ENCODE data around the gene GPHN. TPM values are rescaled to one million over a fixed set of nuclear protein-coding genes. Genes with fewer than 3 reads are reported as not detected.

The GPHN gene
- total RNA-seq, 1 experiment from 2014 or later, result 23.4 TPM

DNA sequence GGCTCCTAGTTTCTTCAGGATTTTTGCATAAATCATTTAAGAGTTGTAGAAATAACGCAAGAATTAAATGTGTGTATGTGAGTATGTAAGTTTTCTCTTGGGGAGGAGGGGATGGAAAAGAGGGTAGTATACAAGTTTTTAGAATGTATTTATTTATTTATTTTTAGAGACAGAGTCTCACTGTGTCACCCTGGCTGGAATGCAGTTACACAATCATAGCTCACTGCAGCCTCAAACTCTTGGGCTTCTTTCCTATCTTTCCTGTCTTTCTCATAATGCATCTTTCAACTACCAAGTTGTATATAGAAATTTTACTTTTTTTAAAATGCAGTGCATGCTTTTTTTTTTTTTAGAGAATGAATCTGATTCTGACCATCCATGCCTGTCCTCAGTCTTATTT is 412.2 kb downstream of the GPHN start:
- Histone ChIP-seq H4K20me1 (ENCODE audit: low read length) (no peaks in the 10 kb centered on the region), H3K9me2 (replicated peaks; ENCODE audit: low read length) (no peaks in the 10 kb centered on the region), H3K4me2 (ENCODE audit: low read length) (no peak overlapping the region), H3K9ac (ENCODE audit: low read length) (no peak overlapping the region), H3K79me2 (ENCODE audit: low read length) (no peaks in the 10 kb centered on the region), H3K27ac (ENCODE audit: low read length) (no peak overlapping the region), H2AFZ (ENCODE audit: low read length) (no peak overlapping the region), H3K4me3 (ENCODE audit: low read length) (no peak overlapping the region), H3K36me3 (ENCODE audit: low read depth, low read length) (0 out of 2 replicates have a peak, but pooled peaks cover 4% of the 10 kb centered on the region), H3K9me3 (ENCODE audit: low read length) (no peaks in the 10 kb centered on the region), H3K4me1 (ENCODE audit: insufficient read depth, low read length) (no peaks in the 10 kb centered on the region), H3F3A (ENCODE audit: low read length, unreplicated experiment) (no peaks in the 10 kb centered on the region), H3K27me3 (ENCODE audit: low read length) (no peaks in the 10 kb centered on the region)
- intact Hi-C loops (cut with micrococcal nuclease), result no loop called here
- no peak for DNase-seq
- TF ChIP-seq, protein P1, sequence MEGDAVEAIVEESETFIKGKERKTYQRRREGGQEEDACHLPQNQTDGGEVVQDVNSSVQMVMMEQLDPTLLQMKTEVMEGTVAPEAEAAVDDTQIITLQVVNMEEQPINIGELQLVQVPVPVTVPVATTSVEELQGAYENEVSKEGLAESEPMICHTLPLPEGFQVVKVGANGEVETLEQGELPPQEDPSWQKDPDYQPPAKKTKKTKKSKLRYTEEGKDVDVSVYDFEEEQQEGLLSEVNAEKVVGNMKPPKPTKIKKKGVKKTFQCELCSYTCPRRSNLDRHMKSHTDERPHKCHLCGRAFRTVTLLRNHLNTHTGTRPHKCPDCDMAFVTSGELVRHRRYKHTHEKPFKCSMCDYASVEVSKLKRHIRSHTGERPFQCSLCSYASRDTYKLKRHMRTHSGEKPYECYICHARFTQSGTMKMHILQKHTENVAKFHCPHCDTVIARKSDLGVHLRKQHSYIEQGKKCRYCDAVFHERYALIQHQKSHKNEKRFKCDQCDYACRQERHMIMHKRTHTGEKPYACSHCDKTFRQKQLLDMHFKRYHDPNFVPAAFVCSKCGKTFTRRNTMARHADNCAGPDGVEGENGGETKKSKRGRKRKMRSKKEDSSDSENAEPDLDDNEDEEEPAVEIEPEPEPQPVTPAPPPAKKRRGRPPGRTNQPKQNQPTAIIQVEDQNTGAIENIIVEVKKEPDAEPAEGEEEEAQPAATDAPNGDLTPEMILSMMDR (conservative IDR thresholded peaks at IDR 0.05; ENCODE audit: low read depth, low read length), result no peak
- TF ChIP-seq EZH2 (IDR thresholded peaks at IDR 0.05; ENCODE audit: low read length, unreplicated experiment) (no peak), EZH2phosphoT487 (IDR thresholded peaks at IDR 0.05; ENCODE audit: borderline replicate concordance, low read length) (no peak)
- ChIA-PET POLR2A (ENCODE audit: unreplicated experiment) (no interaction called here), CTCF (no interaction called here)
- no TSS peak for BruUV-seq (replicated peaks)
- no peak for ATAC-seq

DNA sequence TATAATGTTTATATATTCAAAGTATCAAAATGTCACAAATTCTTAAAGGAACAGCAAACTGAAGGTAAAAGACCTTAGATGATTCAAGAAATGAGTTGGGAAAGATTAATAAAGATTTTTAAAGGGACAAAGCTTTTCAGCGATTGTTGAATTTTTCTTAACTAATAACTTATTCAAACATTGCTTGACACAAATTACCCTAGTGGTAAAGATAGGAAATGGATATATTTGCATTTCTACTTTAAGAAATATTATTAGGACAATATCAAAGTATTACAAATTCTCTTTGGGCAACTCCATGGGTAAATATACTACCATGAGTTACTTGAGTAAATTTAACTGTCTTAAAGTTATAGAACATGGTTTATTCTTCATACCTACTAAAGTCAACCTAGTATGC is 415.3 kb downstream of the GPHN start:
- no peaks in the 10 kb centered on the region for H3K79me2 ChIP-seq (ENCODE audit: low read length)
- no peaks in the 10 kb centered on the region for H4K20me1 ChIP-seq (ENCODE audit: low read length)
- no peak for TF ChIP-seq EZH2 (IDR thresholded peaks at IDR 0.05; ENCODE audit: low read length, unreplicated experiment)
- TF ChIP-seq EZH2phosphoT487 (IDR thresholded peaks at IDR 0.05; ENCODE audit: borderline replicate concordance, low read length), result no peak
- TF ChIP-seq, protein P1 (conservative IDR thresholded peaks at IDR 0.05; ENCODE audit: low read depth, low read length), result 0 out of 2 replicates have a peak, but pooled peaks have one; percentile 32
- H3F3A ChIP-seq (ENCODE audit: low read length, unreplicated experiment), result no peaks in the 10 kb centered on the region
- BruUV-seq (replicated peaks), result no TSS peak
- H2AFZ ChIP-seq (ENCODE audit: low read length), result no peak overlapping the region
- H3K36me3 ChIP-seq (ENCODE audit: low read depth, low read length), result 0 out of 2 replicates have a peak, but pooled peaks cover 4% of the 10 kb centered on the region
- H3K9me2 ChIP-seq (replicated peaks; ENCODE audit: low read length), result no peaks in the 10 kb centered on the region
- ATAC-seq (no peak), DNase-seq (no peak)
- intact Hi-C loops (cut with micrococcal nuclease), result no loop called here
- no peak overlapping the region for H3K4me2 ChIP-seq (ENCODE audit: low read length)
- H3K9me3 ChIP-seq (ENCODE audit: low read length), result no peaks in the 10 kb centered on the region
- H3K9ac ChIP-seq (ENCODE audit: low read length), result no peak overlapping the region
- no peaks in the 10 kb centered on the region for H3K27me3 ChIP-seq (ENCODE audit: low read length)
- H3K4me1 ChIP-seq (ENCODE audit: insufficient read depth, low read length), result no peaks in the 10 kb centered on the region
- H3K27ac ChIP-seq (ENCODE audit: low read length), result no peak overlapping the region
- CTCF ChIA-PET, result no interaction called here
- POLR2A ChIA-PET (ENCODE audit: unreplicated experiment), result no interaction called here
- no peak overlapping the region for H3K4me3 ChIP-seq (ENCODE audit: low read length)

DNA sequence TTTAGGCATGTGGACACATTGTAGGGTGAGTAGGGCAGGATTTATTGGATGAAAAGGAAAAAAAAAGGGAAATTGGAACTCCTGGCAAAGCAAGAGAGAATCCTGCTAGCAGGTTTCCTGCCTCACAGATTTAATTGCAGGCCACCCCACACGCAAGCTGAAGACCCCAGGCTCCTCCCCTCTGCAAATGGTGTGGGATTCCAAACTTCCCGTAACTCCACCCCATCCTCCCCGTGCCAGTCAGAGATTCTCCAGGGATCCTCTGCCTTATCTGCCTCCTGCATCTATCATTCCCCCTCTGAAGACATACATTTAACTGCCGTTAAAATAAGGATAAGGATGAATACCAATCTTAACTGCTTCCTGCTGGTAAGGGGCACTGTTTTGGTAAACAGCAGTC is 431.5 kb downstream of the GPHN start:
- BruUV-seq (replicated peaks), result no TSS peak
- Histone ChIP-seq H3K27me3 (ENCODE audit: low read length) (no peaks in the 10 kb centered on the region), H3K27ac (ENCODE audit: low read length) (no peak overlapping the region), H3K9me2 (replicated peaks; ENCODE audit: low read length) (no peaks in the 10 kb centered on the region), H3K4me2 (ENCODE audit: low read length) (no peak overlapping the region), H2AFZ (ENCODE audit: low read length) (no peak overlapping the region), H3K9ac (ENCODE audit: low read length) (no peak overlapping the region), H4K20me1 (ENCODE audit: low read length) (no peaks in the 10 kb centered on the region), H3K4me1 (ENCODE audit: insufficient read depth, low read length) (no peaks in the 10 kb centered on the region), H3K4me3 (ENCODE audit: low read length) (no peak overlapping the region), H3F3A (ENCODE audit: low read length, unreplicated experiment) (no peaks in the 10 kb centered on the region), H3K79me2 (ENCODE audit: low read length) (no peaks in the 10 kb centered on the region), H3K36me3 (ENCODE audit: low read depth, low read length) (peaks cover 40% of the 10 kb centered on the region), H3K9me3 (ENCODE audit: low read length) (peaks cover 23% of the 10 kb centered on the region)
- POLR2A ChIA-PET (ENCODE audit: unreplicated experiment), result interaction anchor here (0.7 kb wide), 1 partner anchor 204 kb away, joined by 5 read pairs; no protein-coding TSS in a partner anchor
- CTCF ChIA-PET, result no interaction called here
- DNase-seq (no peak), ATAC-seq (no peak)
- TF ChIP-seq EZH2phosphoT487 (IDR thresholded peaks at IDR 0.05; ENCODE audit: borderline replicate concordance, low read length), result no peak
- TF ChIP-seq EZH2 (IDR thresholded peaks at IDR 0.05; ENCODE audit: low read length, unreplicated experiment), result no peak
- TF ChIP-seq, protein P1 (conservative IDR thresholded peaks at IDR 0.05; ENCODE audit: low read depth, low read length), result no peak
- intact Hi-C loops (cut with micrococcal nuclease), result no loop called here

Data from PC-3 (cell line).